Activated CD4-positive, alpha-beta T cell treated with anti-CD3 and anti-CD28 coated beads for 48 hours (primary cell): ENCODE results near the gene SSBP3.
"Not testable (repeated sequence)": the region's sequence is repeated elsewhere in the genome, so short reads cannot be mapped to it uniquely, and the experiment has no call there.

Experiments
- DNase-seq: peaks from one replicate; pipeline ENCODE4 v3.0.0-alpha.2; 2020

SSBP3 gene

GRCh38 chr1:54234284-54234683 lies 171.9 kb downstream of the SSBP3 start:
- DNase-seq = no peak

GRCh38 chr1:54233196-54233595 lies 173.0 kb downstream of the SSBP3 start:
- not testable (repeated sequence) for DNase-seq

- peak; percentile 79 for DNase-seq
Measured at GRCh38 chr1:54230507-54231339, 175.5 kb downstream of the SSBP3 start.

- DNase-seq = peak; percentile 64
Measured at GRCh38 chr1:54229281-54229891, 176.8 kb downstream of the SSBP3 start.

GRCh38 chr1:54228638-54229079 lies 177.5 kb downstream of the SSBP3 start:
- no peak for DNase-seq

GRCh38 chr1:54227891-54228310 lies 178.3 kb downstream of the SSBP3 start:
- no peak for DNase-seq

GRCh38 chr1:54227091-54227602 lies 179.0 kb downstream of the SSBP3 start:
- DNase-seq = peak; percentile 28

- DNase-seq = no peak
Measured at GRCh38 chr1:54225986-54226559, 180.1 kb downstream of the SSBP3 start.

GRCh38 chr1:54225378-54225777 lies 180.8 kb downstream of the SSBP3 start:
- no peak for DNase-seq

- no peak for DNase-seq
Measured at GRCh38 chr1:54224233-54224632, 182.0 kb downstream of the SSBP3 start.

- DNase-seq = no peak
Measured at GRCh38 chr1:54223441-54224202, 182.6 kb downstream of the SSBP3 start.

GRCh38 chr1:54222711-54223110 lies 183.5 kb downstream of the SSBP3 start:
- no peak for DNase-seq

GRCh38 chr1:54221867-54222484 lies 184.2 kb downstream of the SSBP3 start:
- DNase-seq = no peak

GRCh38 chr1:54221113-54221834 lies 184.9 kb downstream of the SSBP3 start:
- DNase-seq = no peak

GRCh38 chr1:54220004-54220811 lies 186.0 kb downstream of the SSBP3 start:
- DNase-seq = no peak

GRCh38 chr1:54219688-54220003 lies 186.5 kb downstream of the SSBP3 start:
- DNase-seq = no peak

- no peak for DNase-seq
Measured at GRCh38 chr1:54218883-54219687, 187.1 kb downstream of the SSBP3 start.

- no peak for DNase-seq
Measured at GRCh38 chr1:54215523-54215922, 190.7 kb downstream of the SSBP3 start.

- DNase-seq = no peak
Measured at GRCh38 chr1:54212872-54213271, 193.3 kb downstream of the SSBP3 start.

GRCh38 chr1:54207896-54208295 lies 198.3 kb downstream of the SSBP3 start:
- not testable (repeated sequence) for DNase-seq
